VCaP (cell line): Measurements from ENCODE around the gene NCK2.
A peak's percentile ranks its signal among the peaks of the same experiment; 100 is the strongest.

Experiments
- H3K27ac ChIP-seq: fragments of 450-650 bp; 2 replicates; pipeline ENCODE4 v1.5.1; 2017
- CTCF ChIP-seq: fragments of 450-650 bp; conservative IDR thresholded peaks from 2 replicates; pipeline ENCODE4 v1.5.1; 2017; ENCODE audit warnings: mild to moderate bottlenecking, moderate library complexity

The NCK2 gene

GRCh38 chr2:105780606-105781005, 35.9 kb downstream of the NCK2 start:
- no peak overlapping the region for H3K27ac ChIP-seq
- TF ChIP-seq CTCF = no peak

- no peak for TF ChIP-seq CTCF
- no peak overlapping the region for H3K27ac ChIP-seq
Measured at GRCh38 chr2:105781274-105781978, 36.7 kb downstream of the NCK2 start.

- H3K27ac ChIP-seq = no peak overlapping the region
- TF ChIP-seq CTCF = peak; percentile 29
Measured at GRCh38 chr2:105782123-105782522, 37.4 kb downstream of the NCK2 start.

- no peak for TF ChIP-seq CTCF
- no peak overlapping the region for H3K27ac ChIP-seq
Measured at GRCh38 chr2:105782646-105783045, 37.9 kb downstream of the NCK2 start.

- TF ChIP-seq CTCF = no peak
- no peak overlapping the region for H3K27ac ChIP-seq
Measured at GRCh38 chr2:105783151-105783738, 38.5 kb downstream of the NCK2 start.

GRCh38 chr2:105783972-105784371, 39.3 kb downstream of the NCK2 start:
- no peak overlapping the region for H3K27ac ChIP-seq
- TF ChIP-seq CTCF = no peak

GRCh38 chr2:105784589-105784988, 39.9 kb downstream of the NCK2 start:
- TF ChIP-seq CTCF = no peak
- H3K27ac ChIP-seq = no peak overlapping the region
